22Rv1 (cell line): Measurements from ENCODE around the gene WDR54.

Source experiments
- ZFX ChIP-seq: fragments of 450-650 bp; IDR thresholded peaks from 2 replicates; pipeline ENCODE4 v1.6.1; 2017; ENCODE audit warnings: antibody characterized with exemption, borderline replicate concordance
- TF ChIP-seq, protein P1 (sequence below): fragments of 450-650 bp; IDR thresholded peaks from 2 replicates; pipeline ENCODE4 v1.5.1; 2017; ENCODE audit warnings: mild to moderate bottlenecking

DNA sequence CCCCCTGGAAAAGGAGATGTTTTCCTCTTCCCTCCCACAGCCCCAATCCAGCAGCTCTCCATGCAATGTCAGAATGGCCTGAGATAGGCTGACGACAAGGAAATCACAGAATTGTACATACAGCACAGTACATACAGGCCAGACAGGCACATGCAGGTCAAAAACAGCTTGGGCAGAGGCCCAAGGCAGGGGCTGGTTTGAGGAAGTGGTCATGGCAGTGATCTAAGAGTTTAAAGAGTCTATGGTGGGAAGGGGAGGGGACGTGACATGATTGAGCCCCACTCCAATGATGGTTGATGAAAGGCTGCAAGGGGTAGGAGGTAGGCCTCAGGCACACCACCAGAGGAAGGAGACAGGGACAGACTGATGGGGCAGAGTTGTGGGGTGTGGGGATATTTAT lies 45.7 kb upstream of the WDR54 start:
- TF ChIP-seq, protein P1, sequence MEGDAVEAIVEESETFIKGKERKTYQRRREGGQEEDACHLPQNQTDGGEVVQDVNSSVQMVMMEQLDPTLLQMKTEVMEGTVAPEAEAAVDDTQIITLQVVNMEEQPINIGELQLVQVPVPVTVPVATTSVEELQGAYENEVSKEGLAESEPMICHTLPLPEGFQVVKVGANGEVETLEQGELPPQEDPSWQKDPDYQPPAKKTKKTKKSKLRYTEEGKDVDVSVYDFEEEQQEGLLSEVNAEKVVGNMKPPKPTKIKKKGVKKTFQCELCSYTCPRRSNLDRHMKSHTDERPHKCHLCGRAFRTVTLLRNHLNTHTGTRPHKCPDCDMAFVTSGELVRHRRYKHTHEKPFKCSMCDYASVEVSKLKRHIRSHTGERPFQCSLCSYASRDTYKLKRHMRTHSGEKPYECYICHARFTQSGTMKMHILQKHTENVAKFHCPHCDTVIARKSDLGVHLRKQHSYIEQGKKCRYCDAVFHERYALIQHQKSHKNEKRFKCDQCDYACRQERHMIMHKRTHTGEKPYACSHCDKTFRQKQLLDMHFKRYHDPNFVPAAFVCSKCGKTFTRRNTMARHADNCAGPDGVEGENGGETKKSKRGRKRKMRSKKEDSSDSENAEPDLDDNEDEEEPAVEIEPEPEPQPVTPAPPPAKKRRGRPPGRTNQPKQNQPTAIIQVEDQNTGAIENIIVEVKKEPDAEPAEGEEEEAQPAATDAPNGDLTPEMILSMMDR = no peak
- TF ChIP-seq ZFX = no peak
